Endothelial cell of umbilical vein (primary cell): Measurements from ENCODE around the gene NLGN1. TPM values are rescaled to one million over a fixed set of nuclear protein-coding genes. Genes with fewer than 3 reads are reported as not detected.

Experiments used
- BruUV-seq: library from RNA; stranded (reverse); fragments of 400-500 nt; replicated peaks from 2 replicates; lab custom pipeline; 2021; lab: Mats Ljungman, UMichigan
- CTCF ChIA-PET: fragments of 300-600, 350-600 bp; sonication (Branson Sonifier 250); formaldehyde crosslinking; loops from one replicate; lab custom pipeline; 2021; ENCODE audit warnings: antibody characterized with exemption, inconsistent platforms; lab: Charles Lee
- POLR2A ChIA-PET: fragments of 300-600, 350-600 bp; sonication (Branson Sonifier 250); formaldehyde crosslinking; loops from one replicate; lab custom pipeline; 2021; ENCODE audit warnings: antibody characterized with exemption, inconsistent platforms; lab: Charles Lee
- DNase-seq: peaks from one replicate; pipeline ENCODE4 v3.0.0-alpha.2; 2011; ENCODE audit warnings: low read depth, low spot score
- FAIRE-seq: peaks from 2 replicates; lab custom pipeline; 2011; peaks lifted over from hg19 to GRCh38; lab: Jason Lieb, UNC
- H2AFZ ChIP-seq: 2 replicates; pipeline ENCODE4 v1.6.0; 2012; ENCODE audit warnings: low read depth, low read length, control low read depth, inconsistent platforms
- H3K27ac ChIP-seq: 2 replicates; pipeline ENCODE4 v1.5.1; 2011; ENCODE audit warnings: low read depth, mild to moderate bottlenecking, control low read depth, low read length, moderate library complexity; ENCODE audit not compliant: insufficient read depth
- H3K27me3 ChIP-seq, 2 experiments: 2 replicates each; pipeline versions ENCODE4 v1.6.0 to v1.6.1; 2011; ENCODE audit warnings: low read length in 2 of 2, mixed read lengths in 1 of 2; ENCODE audit not compliant: control insufficient read depth in 2 of 2, insufficient read depth in 2 of 2
- H3K36me3 ChIP-seq, 2 experiments: 2 replicates in 1 of 2; 3 replicates in 1 of 2; pipeline ENCODE4 v1.5.1; 2011; ENCODE audit warnings: low read length in 2 of 2, mild to moderate bottlenecking in 1 of 2, moderate library complexity in 1 of 2; ENCODE audit not compliant: control insufficient read depth in 2 of 2, insufficient read depth in 2 of 2; ENCODE audit errors: extremely low read depth in 1 of 2
- H3K4me1 ChIP-seq: 3 replicates; pipeline ENCODE4 v1.5.1; 2011; ENCODE audit warnings: mild to moderate bottlenecking, low read length; ENCODE audit not compliant: control insufficient read depth, insufficient read depth; ENCODE audit errors: extremely low read depth
- H3K4me2 ChIP-seq: 2 replicates; pipeline ENCODE4 v1.6.1; 2011; ENCODE audit warnings: low read length, control low read depth, mixed read lengths; ENCODE audit not compliant: insufficient read depth
- H3K4me3 ChIP-seq, 3 experiments: fragments of 200-600 bp in 1 of 3; sonication (generic), shearing (Covaris generic) in 1 of 3; replicated peaks in 1 of 3; 2 replicates each; pipeline ENCODE4 v1.5.1; 2011 to 2016; ENCODE audit warnings: control low read depth in 3 of 3, low read length in 3 of 3, mild to moderate bottlenecking in 2 of 3, inconsistent platforms in 1 of 3, low read depth in 1 of 3, moderate library complexity in 1 of 3; ENCODE audit not compliant: insufficient read depth in 1 of 3
- H3K79me2 ChIP-seq: 2 replicates; pipeline ENCODE4 v1.6.0; 2012; ENCODE audit warnings: low read length, inconsistent platforms; ENCODE audit not compliant: control insufficient read depth, insufficient read depth
- H3K9ac ChIP-seq: replicated peaks from 2 replicates; pipeline ENCODE3; 2011; ENCODE audit warnings: low read length, control low read depth; ENCODE audit not compliant: insufficient read depth; ENCODE audit errors: extremely low read depth
- H3K9me1 ChIP-seq: replicated peaks from 3 replicates; pipeline ENCODE4 v1.6.0; 2011; ENCODE audit warnings: mild to moderate bottlenecking, low read length; ENCODE audit not compliant: control insufficient read depth, insufficient read depth; ENCODE audit errors: extremely low read depth
- H3K9me3 ChIP-seq: replicated peaks from 2 replicates; pipeline ENCODE4 v1.5.1; 2012; ENCODE audit warnings: low read length, inconsistent platforms; ENCODE audit not compliant: control insufficient read depth, insufficient read depth
- H4K20me1 ChIP-seq: replicated peaks from 2 replicates; pipeline ENCODE3; 2011; ENCODE audit warnings: mild to moderate bottlenecking, low read length; ENCODE audit not compliant: control insufficient read depth, insufficient read depth; ENCODE audit errors: extremely low read depth
- CTCF ChIP-seq, 2 donors: IDR thresholded peaks; 1 replicate in 1 of 2; 2 replicates in 1 of 2; pipeline ENCODE4 v1.5.1; 2011; ENCODE audit warnings: low read length in 2 of 2, mild to moderate bottlenecking in 2 of 2, moderate library complexity in 2 of 2, control low read depth in 1 of 2, inconsistent platforms in 1 of 2, low read depth in 1 of 2; ENCODE audit not compliant: insufficient read depth in 1 of 2; ENCODE audit errors: extremely low read depth in 1 of 2
- EZH2 ChIP-seq: IDR thresholded peaks from 2 replicates; pipeline ENCODE4 v1.6.1; 2012; ENCODE audit warnings: borderline replicate concordance, low read depth, mild to moderate bottlenecking, moderate library complexity, low read length, inconsistent platforms; ENCODE audit not compliant: severe bottlenecking
- FOS ChIP-seq: IDR thresholded peaks from 2 replicates; pipeline ENCODE4 v1.6.1; 2011; ENCODE audit warnings: mild to moderate bottlenecking, low read length, moderate library complexity, borderline replicate concordance; ENCODE audit not compliant: insufficient read depth
- GATA2 ChIP-seq: IDR thresholded peaks from 2 replicates; pipeline ENCODE4 v1.7.0; 2011; ENCODE audit warnings: low read depth, mild to moderate bottlenecking, moderate library complexity, mixed read lengths, low read length; ENCODE audit not compliant: insufficient read length, insufficient read depth
- JUN ChIP-seq: IDR thresholded peaks from 2 replicates; pipeline ENCODE4 v1.6.1; 2011; ENCODE audit warnings: borderline replicate concordance, low read depth; ENCODE audit not compliant: insufficient read length, insufficient read depth
- MAX ChIP-seq: IDR thresholded peaks from 2 replicates; pipeline ENCODE4 v1.6.1; 2011; ENCODE audit not compliant: insufficient read depth, insufficient read length
- MYC ChIP-seq: IDR thresholded peaks from one replicate; pipeline ENCODE4 v1.6.1; 2011; ENCODE audit warnings: mild to moderate bottlenecking, low read depth, low read length
- POLR2A ChIP-seq: IDR thresholded peaks from 2 replicates; pipeline ENCODE4 v1.6.1; 2012; ENCODE audit warnings: low read depth, mild to moderate bottlenecking, control low read depth, low read length
- POLR2AphosphoS5 ChIP-seq: IDR thresholded peaks from 2 replicates; pipeline ENCODE4 v1.6.1; 2012; ENCODE audit warnings: low read depth, mild to moderate bottlenecking, control low read depth, low read length, moderate library complexity; ENCODE audit not compliant: insufficient read depth
- dilution Hi-C: fragments of 300-500 bp; cut with MboI; formaldehyde crosslinking; loops from one replicate; pipeline ENCODE4 v1.15.0; 2019; ENCODE audit warnings: low sequenced_read_pairs; ENCODE audit not compliant: extremely low pct_ligation_motif_present
- intact Hi-C: fragments of 100-400 bp; cut with micrococcal nuclease; formaldehyde crosslinking; loops from one replicate; pipeline ENCODE4 v1.10.0; 2022
- polyA plus RNA-seq, 4 experiments: library from polyadenylated mRNA; depleted of rRNA in 3 of 4; stranded (reverse) in 3 of 4; unstranded in 1 of 4; fragments of >200 nt; gene quantifications; 2 replicates each; pipeline versions ENCODE4 v1.2.1 to v1.2.3, GENCODE V29; 2011 to 2012; ENCODE audit warnings: missing spikeins in 1 of 4
- total RNA-seq: library from RNA; stranded (reverse); gene quantifications from 2 replicates; pipeline ENCODE4 v1.2.3, GENCODE V29; 2021

NLGN1 gene
- total and polyA plus RNA-seq, 2 donors (not counting 3 experiments of a cell fraction or from before 2014, with no cell fraction given): 7.9 to 16.3 TPM

GRCh38 chr3:174060431-174060830 lies 662.9 kb downstream of the NLGN1 start:
- Histone ChIP-seq H3K4me2 (no peak overlapping the region), H3K4me3 (no peak overlapping the region), H3K36me3 (no peaks in the 10 kb centered on the region), H3K27ac (no peak overlapping the region), H3K4me1 (no peaks in the 10 kb centered on the region), H3K9me3 (no peaks in the 10 kb centered on the region), H3K9ac (no peak overlapping the region), H4K20me1 (no peaks in the 10 kb centered on the region), H3K27me3 (no peaks in the 10 kb centered on the region), H2AFZ (no peak overlapping the region), H3K9me1 (no peaks in the 10 kb centered on the region), H3K79me2 (no peaks in the 10 kb centered on the region)
- dilution Hi-C loops (no loop called here), intact Hi-C loops (no loop called here)
- POLR2A ChIA-PET: no interaction called here
- BruUV-seq: no TSS peak
- TF ChIP-seq JUN (no peak), MAX (no peak), POLR2A (no peak), EZH2 (no peak), MYC (no peak), FOS (no peak), GATA2 (no peak), POLR2AphosphoS5 (no peak), CTCF (IDR thresholded peaks at IDR 0.05; ENCODE audit: extremely low read depth in 1 of 2, insufficient read depth in 1 of 2, low read depth in 1 of 2, low read length in 2 of 2) (no peak)
- CTCF ChIA-PET: no interaction called here
- no peak for DNase-seq
- no peak for FAIRE-seq
